Measurements from ENCODE around the gene LRRC75B.

Gene LRRC75B

GRCh38 chr22:24590596-24591173, 2.2 kb downstream of the LRRC75B start:
- no peak for DNase-seq (ENCODE audit: low spot score)
- TF ChIP-seq, protein P1, sequence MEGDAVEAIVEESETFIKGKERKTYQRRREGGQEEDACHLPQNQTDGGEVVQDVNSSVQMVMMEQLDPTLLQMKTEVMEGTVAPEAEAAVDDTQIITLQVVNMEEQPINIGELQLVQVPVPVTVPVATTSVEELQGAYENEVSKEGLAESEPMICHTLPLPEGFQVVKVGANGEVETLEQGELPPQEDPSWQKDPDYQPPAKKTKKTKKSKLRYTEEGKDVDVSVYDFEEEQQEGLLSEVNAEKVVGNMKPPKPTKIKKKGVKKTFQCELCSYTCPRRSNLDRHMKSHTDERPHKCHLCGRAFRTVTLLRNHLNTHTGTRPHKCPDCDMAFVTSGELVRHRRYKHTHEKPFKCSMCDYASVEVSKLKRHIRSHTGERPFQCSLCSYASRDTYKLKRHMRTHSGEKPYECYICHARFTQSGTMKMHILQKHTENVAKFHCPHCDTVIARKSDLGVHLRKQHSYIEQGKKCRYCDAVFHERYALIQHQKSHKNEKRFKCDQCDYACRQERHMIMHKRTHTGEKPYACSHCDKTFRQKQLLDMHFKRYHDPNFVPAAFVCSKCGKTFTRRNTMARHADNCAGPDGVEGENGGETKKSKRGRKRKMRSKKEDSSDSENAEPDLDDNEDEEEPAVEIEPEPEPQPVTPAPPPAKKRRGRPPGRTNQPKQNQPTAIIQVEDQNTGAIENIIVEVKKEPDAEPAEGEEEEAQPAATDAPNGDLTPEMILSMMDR (IDR thresholded peaks at IDR 0.05) = no peak
- H3K4me3 ChIP-seq = no peak overlapping the region
- H3K27ac ChIP-seq = no peak overlapping the region

DNA sequence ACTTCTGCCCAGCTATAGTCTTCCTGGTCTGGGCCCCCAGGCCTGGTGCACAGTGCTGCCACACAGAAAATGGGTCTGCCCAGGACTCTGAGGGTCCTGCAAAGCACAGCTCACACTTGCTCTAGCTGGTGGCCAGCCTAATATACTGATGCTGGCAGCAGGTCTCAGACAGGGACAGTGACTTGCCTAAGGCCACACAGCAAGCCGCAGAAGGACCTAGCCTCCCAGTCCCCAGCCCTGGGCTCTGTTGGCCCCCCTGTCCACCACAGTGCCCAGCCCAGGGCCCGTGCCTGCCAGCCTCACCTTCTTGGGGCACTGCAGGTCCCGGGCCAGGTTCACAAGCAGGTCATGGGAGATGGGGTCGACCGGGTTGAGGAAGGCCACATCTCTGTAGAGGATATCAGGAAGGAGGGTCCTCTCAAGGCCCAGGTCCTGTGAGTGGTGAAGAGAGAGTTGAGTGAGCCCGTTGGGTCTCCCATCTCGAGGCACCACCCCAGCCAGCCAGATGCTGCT, 3.3 kb downstream of the LRRC75B start:
- Histone ChIP-seq H3K4me3 (no peak overlapping the region), H3K27ac (peak overlapping the region in 1 of 2 donors; percentile 38)
- TF ChIP-seq, protein P1 (IDR thresholded peaks at IDR 0.05) = no peak
- no peak for DNase-seq (ENCODE audit: low spot score)

DNA sequence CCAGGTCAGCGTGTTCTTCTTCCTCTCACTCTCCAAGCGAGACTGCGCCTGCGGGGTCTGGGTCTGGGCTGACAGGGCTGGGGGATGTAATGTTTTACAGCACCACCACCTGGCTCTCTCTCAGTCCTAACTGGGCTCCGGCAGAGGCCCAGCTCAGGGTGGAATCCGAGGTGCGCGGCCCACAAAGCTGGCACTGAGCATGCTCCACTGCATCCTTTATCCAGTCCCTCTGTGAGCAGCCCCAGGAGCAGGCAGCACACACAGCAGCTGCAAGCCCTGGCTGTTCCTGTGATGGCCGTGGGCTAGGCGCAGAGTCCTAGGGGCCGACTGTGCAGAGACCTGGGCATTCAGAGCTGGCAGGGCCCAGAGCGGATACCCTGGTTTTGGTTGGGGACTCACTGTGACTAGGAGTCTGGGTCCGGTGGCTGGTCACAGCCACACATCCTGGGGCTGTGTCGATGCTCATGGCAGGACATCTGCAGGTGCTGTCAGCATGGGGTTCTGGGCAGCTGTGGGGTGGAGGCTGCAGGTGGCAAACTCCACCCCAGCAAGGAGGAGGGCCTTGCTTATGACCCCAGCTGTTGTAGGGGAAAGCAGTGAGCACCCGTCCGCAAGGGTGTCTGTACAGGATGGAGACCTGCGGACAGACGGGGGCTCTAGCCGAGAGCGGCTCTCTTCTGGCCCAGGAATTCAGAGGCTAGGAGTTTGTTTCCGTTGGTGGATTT, 4.0 kb downstream of the LRRC75B start:
- H3K27ac ChIP-seq = peak overlapping the region in 1 of 2 donors; percentile 38

DNA sequence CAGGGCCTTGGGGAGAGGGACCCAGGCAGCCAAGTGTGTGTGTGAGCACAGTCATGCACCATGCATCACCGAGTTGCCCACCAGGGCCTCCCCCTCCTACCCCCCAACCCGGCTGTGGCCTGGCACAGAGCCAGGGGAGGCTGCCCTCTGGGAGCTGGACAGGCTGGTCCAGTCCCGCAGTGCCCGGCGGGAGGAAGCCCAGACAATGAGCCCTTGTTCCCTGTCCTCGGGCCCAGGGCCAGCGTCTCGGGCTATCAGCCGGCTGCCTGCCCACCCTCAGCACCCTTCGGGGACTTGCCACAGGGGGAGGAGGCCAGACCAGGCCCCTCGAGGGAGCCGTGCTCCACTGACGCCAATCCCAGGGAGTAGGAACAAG, 4.5 kb downstream of the LRRC75B start:
- Histone ChIP-seq H3K4me3 (no peak overlapping the region), H3K27ac (peak overlapping the region in 1 of 2 donors; percentile 38)
- no peak for DNase-seq (ENCODE audit: low spot score)
- TF ChIP-seq, protein P1 (IDR thresholded peaks at IDR 0.05) = no peak

More for the DNA sequence above, 4.0 kb downstream of the LRRC75B start:
- TF ChIP-seq, protein P1 (IDR thresholded peaks at IDR 0.05) = no peak
- no peak for DNase-seq (ENCODE audit: low spot score)
- H3K4me3 ChIP-seq = no peak overlapping the region

- Histone ChIP-seq H3K4me3 (no peak overlapping the region), H3K27ac (peak overlapping the region in 1 of 2 donors; percentile 38)
- DNase-seq (ENCODE audit: low spot score) = no peak
- TF ChIP-seq, protein P1 (IDR thresholded peaks at IDR 0.05) = no peak
These were observed 4.9 kb downstream of the LRRC75B start for GRCh38 chr22:24587948-24588347.

DNA sequence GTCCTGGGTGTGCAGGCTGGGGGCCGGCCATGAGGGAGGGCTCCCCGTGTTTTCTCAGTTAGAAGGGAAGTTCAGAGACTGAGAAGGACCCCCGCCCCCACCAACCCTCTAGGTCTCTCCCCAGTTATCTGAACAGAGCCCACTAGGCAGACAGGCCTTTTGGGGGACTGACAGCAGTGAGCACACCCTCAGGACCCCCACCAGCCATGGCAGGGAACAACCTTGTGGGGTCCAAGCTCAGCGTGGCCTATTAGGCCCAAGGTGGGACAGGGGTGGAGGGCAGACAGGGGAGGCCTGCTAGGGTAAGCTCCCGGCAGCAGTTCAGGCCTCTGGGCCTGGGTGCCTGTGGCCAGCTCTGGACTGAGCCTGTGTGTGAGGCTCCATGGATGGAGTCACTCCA, 5.6 kb downstream of the LRRC75B start:
- DNase-seq (ENCODE audit: low spot score) = no peak
- TF ChIP-seq, protein P1 (IDR thresholded peaks at IDR 0.05) = no peak
- Histone ChIP-seq H3K4me3 (no peak overlapping the region), H3K27ac (no peak overlapping the region)

Measured in coronary artery (tissue), 2 donors.